ENCODE data around the gene TMPRSS7. TPM values are rescaled to one million over a fixed set of nuclear protein-coding genes. Genes with fewer than 3 reads are reported as not detected.
"Not testable (repeated sequence)": the region's sequence is repeated elsewhere in the genome, so short reads cannot be mapped to it uniquely, and the experiment has no call there.

TMPRSS7 gene
- total RNA-seq, 3 donors from 2014 or later = 0.12 TPM; not detected in 2

DNA sequence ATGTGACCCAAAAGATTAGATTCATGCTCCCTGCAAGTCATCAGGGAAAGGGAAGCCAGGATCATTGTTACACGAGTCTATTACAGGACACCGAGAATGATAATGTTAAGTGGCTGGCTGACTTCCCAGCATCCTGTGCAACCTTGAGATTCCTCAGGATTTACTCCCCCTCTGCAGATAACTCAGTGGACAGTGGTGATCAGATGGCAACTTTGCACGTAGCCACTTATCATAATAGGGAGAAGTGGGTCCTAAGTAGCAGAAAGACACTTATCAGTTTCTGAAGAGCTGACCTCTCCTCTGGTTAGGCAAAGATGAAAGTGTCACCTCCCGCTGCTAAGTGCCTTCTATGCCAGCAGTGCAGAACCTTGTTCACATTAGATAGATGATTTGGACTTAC lies 6.7 kb upstream of the TMPRSS7 start:
- H3K36me3 ChIP-seq (ENCODE audit: low read depth) = no peaks in the 10 kb centered on the region
- H3K4me3 ChIP-seq = no peak overlapping the region
- ATAC-seq (no peak), DNase-seq (no peak)
- H3K4me1 ChIP-seq (ENCODE audit: low read depth) = no peaks in the 10 kb centered on the region
- intact Hi-C loops (cut with DNase I, micrococcal nuclease) = no loop called here
- TF ChIP-seq, protein P1, sequence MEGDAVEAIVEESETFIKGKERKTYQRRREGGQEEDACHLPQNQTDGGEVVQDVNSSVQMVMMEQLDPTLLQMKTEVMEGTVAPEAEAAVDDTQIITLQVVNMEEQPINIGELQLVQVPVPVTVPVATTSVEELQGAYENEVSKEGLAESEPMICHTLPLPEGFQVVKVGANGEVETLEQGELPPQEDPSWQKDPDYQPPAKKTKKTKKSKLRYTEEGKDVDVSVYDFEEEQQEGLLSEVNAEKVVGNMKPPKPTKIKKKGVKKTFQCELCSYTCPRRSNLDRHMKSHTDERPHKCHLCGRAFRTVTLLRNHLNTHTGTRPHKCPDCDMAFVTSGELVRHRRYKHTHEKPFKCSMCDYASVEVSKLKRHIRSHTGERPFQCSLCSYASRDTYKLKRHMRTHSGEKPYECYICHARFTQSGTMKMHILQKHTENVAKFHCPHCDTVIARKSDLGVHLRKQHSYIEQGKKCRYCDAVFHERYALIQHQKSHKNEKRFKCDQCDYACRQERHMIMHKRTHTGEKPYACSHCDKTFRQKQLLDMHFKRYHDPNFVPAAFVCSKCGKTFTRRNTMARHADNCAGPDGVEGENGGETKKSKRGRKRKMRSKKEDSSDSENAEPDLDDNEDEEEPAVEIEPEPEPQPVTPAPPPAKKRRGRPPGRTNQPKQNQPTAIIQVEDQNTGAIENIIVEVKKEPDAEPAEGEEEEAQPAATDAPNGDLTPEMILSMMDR (IDR thresholded peaks at IDR 0.05) = no peak
- H3K9me3 ChIP-seq = no peaks in the 10 kb centered on the region

GRCh38 chr3:112030901-112031300 lies 3.6 kb upstream of the TMPRSS7 start:
- H3K4me3 ChIP-seq = no peak overlapping the region
- no peak for DNase-seq
- no peak for ATAC-seq
- intact Hi-C loops (cut with DNase I, micrococcal nuclease) = no loop called here
- no peaks in the 10 kb centered on the region for H3K4me1 ChIP-seq (ENCODE audit: low read depth)
- no peaks in the 10 kb centered on the region for H3K36me3 ChIP-seq (ENCODE audit: low read depth)
- H3K9me3 ChIP-seq = no peaks in the 10 kb centered on the region
- TF ChIP-seq, protein P1 (IDR thresholded peaks at IDR 0.05) = no peak

GRCh38 chr3:112032098-112032731 lies 2.3 kb upstream of the TMPRSS7 start:
- intact Hi-C loops (cut with DNase I, micrococcal nuclease) = no loop called here
- TF ChIP-seq, protein P1 (IDR thresholded peaks at IDR 0.05) = no peak
- H3K4me3 ChIP-seq = no peak overlapping the region
- no peaks in the 10 kb centered on the region for H3K36me3 ChIP-seq (ENCODE audit: low read depth)
- H3K4me1 ChIP-seq (ENCODE audit: low read depth) = no peaks in the 10 kb centered on the region
- no peaks in the 10 kb centered on the region for H3K9me3 ChIP-seq
- ATAC-seq = no peak
- DNase-seq = no peak

DNA sequence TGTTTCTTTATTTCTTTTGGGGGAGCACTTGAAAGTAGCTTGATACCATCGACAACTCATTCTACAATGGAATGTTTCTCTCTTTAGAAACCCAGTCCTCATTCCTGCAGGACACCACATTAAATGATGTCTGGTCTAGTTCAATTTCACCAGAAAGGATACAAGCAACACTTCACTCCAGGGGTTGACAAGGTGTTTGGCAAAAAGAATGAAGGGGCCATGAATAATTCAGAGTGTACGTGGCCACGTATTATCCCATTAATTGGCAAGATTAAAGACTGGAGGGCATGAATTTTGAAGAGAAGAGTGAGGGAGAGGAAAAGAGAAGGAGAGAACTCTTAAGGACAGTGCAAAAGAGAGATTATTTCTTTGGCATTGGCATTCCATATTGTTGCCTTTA lies 705 bp downstream of the TMPRSS7 start:
- Histone ChIP-seq H3K4me3 (no peak overlapping the region), H3K4me1 (ENCODE audit: low read depth) (no peaks in the 10 kb centered on the region), H3K9me3 (no peaks in the 10 kb centered on the region), H3K36me3 (ENCODE audit: low read depth) (no peaks in the 10 kb centered on the region)
- DNase-seq = no peak
- intact Hi-C loops (cut with DNase I, micrococcal nuclease) = no loop called here
- TF ChIP-seq, protein P1 (IDR thresholded peaks at IDR 0.05) = no peak
- ATAC-seq = no peak

GRCh38 chr3:112037194-112037593 lies 2.7 kb downstream of the TMPRSS7 start:
- intact Hi-C loops (cut with DNase I, micrococcal nuclease) = not testable (repeated sequence)

DNA sequence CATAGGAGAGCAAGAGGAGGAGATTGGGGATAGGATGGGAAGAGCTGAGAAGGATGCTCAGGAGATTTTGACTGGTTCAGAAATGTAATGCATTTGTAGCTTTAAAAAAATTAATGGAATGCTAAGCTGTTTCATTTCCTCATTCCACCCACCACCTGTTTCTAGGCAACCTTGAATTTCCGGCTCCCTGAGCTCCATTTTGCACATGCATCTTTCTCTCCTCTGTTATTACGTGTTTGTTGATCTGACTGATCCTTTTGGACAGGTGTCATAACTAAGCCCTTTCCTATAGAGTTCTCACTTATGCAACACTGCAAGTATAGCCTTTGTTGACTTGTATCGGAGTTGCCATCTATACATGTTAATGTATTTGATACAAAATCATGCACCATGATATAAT lies 4.3 kb downstream of the TMPRSS7 start:
- intact Hi-C loops (cut with DNase I, micrococcal nuclease) = no loop called here
- TF ChIP-seq, protein P1 (IDR thresholded peaks at IDR 0.05) = no peak
- DNase-seq (no peak), ATAC-seq (peak; percentile 7)
- Histone ChIP-seq H3K9me3 (no peaks in the 10 kb centered on the region), H3K36me3 (ENCODE audit: low read depth) (no peaks in the 10 kb centered on the region), H3K4me1 (ENCODE audit: low read depth) (no peaks in the 10 kb centered on the region), H3K4me3 (no peak overlapping the region)

More at GRCh38 chr3:112037194-112037593, 2.7 kb downstream of the TMPRSS7 start:
- not testable (repeated sequence) for H3K36me3 ChIP-seq (ENCODE audit: low read depth); H3K4me3 ChIP-seq; H3K4me1 ChIP-seq (ENCODE audit: low read depth); H3K9me3 ChIP-seq; ATAC-seq; DNase-seq
